H9 (cell line): Measurements from ENCODE around the gene P3H2. TPM values are rescaled to one million over a fixed set of nuclear protein-coding genes. Genes with fewer than 3 reads are reported as not detected.

Source experiments
- DNase-seq: peaks from one replicate; pipeline ENCODE4 v3.0.0-alpha.2; 2017
- H2AFZ ChIP-seq: one replicate; pipeline ENCODE4 v1.6.1; 2013; ENCODE audit warnings: mild to moderate bottlenecking, low read length, control low read depth, moderate library complexity
- H2AK5ac ChIP-seq: 2 replicates; pipeline ENCODE4 v1.6.1; 2013; ENCODE audit warnings: low read length, control low read depth, mixed read lengths; ENCODE audit not compliant: insufficient read length
- H2BK120ac ChIP-seq: one replicate; pipeline ENCODE4 v1.6.1; 2013; ENCODE audit warnings: low read depth, mild to moderate bottlenecking, low read length, control low read depth, inconsistent platforms; ENCODE audit not compliant: poor library complexity, severe bottlenecking
- H2BK12ac ChIP-seq: 2 replicates; pipeline ENCODE4 v1.6.1; 2013; ENCODE audit warnings: low read length, control low read depth, mixed read lengths, low read depth; ENCODE audit not compliant: insufficient read length
- H2BK15ac ChIP-seq: 2 replicates; pipeline ENCODE4 v1.6.1; 2013; ENCODE audit warnings: low read depth, low read length, control low read depth
- H2BK20ac ChIP-seq: one replicate; pipeline ENCODE4 v1.6.1; 2013; ENCODE audit warnings: low read depth, mild to moderate bottlenecking, low read length, control low read depth, inconsistent platforms; ENCODE audit not compliant: poor library complexity, severe bottlenecking
- H2BK5ac ChIP-seq: 2 replicates; pipeline ENCODE4 v1.6.1; 2013; ENCODE audit warnings: low read length, control low read depth, mixed read lengths; ENCODE audit not compliant: insufficient read length
- H3K14ac ChIP-seq: 2 replicates; pipeline ENCODE4 v1.6.1; 2013; ENCODE audit warnings: low read length, control low read depth; ENCODE audit not compliant: insufficient read depth
- H3K18ac ChIP-seq: 2 replicates; pipeline ENCODE4 v1.6.1; 2013; ENCODE audit warnings: low read depth, mild to moderate bottlenecking, mixed read lengths, low read length, control low read depth; ENCODE audit not compliant: insufficient read length
- H3K23ac ChIP-seq: 2 replicates; pipeline ENCODE4 v1.6.1; 2013; ENCODE audit warnings: low read length, control low read depth, mixed read lengths, low read depth; ENCODE audit not compliant: insufficient read length
- H3K23me2 ChIP-seq: 2 replicates; pipeline ENCODE4 v1.6.1; 2013; ENCODE audit warnings: low read depth, mild to moderate bottlenecking, mixed read lengths, low read length, control low read depth; ENCODE audit not compliant: insufficient read length, poor library complexity, severe bottlenecking
- H3K27ac ChIP-seq: 2 replicates; pipeline ENCODE4 v1.5.1; 2013; ENCODE audit warnings: low read length, control low read depth, mixed read lengths, low read depth; ENCODE audit not compliant: insufficient read length
- H3K27me3 ChIP-seq: 2 replicates; pipeline ENCODE4 v1.6.1; 2013; ENCODE audit warnings: low read length, control low read depth, inconsistent platforms; ENCODE audit not compliant: insufficient read depth
- H3K4ac ChIP-seq: 2 replicates; pipeline ENCODE4 v1.6.1; 2013; ENCODE audit warnings: low read depth, mild to moderate bottlenecking, control low read depth, inconsistent platforms, low read length, moderate library complexity
- H3K4me1 ChIP-seq: 2 replicates; pipeline ENCODE4 v1.6.1; 2013; ENCODE audit warnings: low read length, control low read depth, inconsistent platforms; ENCODE audit not compliant: insufficient read depth
- H3K4me2 ChIP-seq: 2 replicates; pipeline ENCODE4 v1.6.1; 2013; ENCODE audit warnings: low read length, control low read depth, mixed read lengths; ENCODE audit not compliant: insufficient read length, insufficient read depth
- H3K56ac ChIP-seq: 2 replicates; pipeline ENCODE4 v1.6.1; 2013; ENCODE audit warnings: low read depth, mild to moderate bottlenecking, mixed read lengths, low read length, control low read depth; ENCODE audit not compliant: insufficient read length
- H3K79me1 ChIP-seq: 2 replicates; pipeline ENCODE4 v1.6.1; 2013; ENCODE audit warnings: low read depth, mild to moderate bottlenecking, moderate library complexity, low read length, control low read depth, inconsistent platforms; ENCODE audit not compliant: insufficient read depth, poor library complexity, severe bottlenecking
- H3K79me2 ChIP-seq: 2 replicates; pipeline ENCODE4 v1.6.1; 2013; ENCODE audit warnings: low read length, control low read depth, inconsistent platforms; ENCODE audit not compliant: insufficient read depth
- H3K9ac ChIP-seq: 2 replicates; pipeline ENCODE4 v1.6.1; 2013; ENCODE audit warnings: low read length, control low read depth, mixed read lengths; ENCODE audit not compliant: insufficient read length; ENCODE audit errors: extremely low read depth
- H3K9me3 ChIP-seq: one replicate; pipeline ENCODE4 v1.6.1; 2013; ENCODE audit warnings: low read depth, low read length, inconsistent platforms; ENCODE audit not compliant: control insufficient read depth
- H3T11ph ChIP-seq: one replicate; pipeline ENCODE4 v1.6.1; 2013; ENCODE audit warnings: mild to moderate bottlenecking, low read length, control low read depth, inconsistent platforms
- H4K20me1 ChIP-seq: one replicate; pipeline ENCODE4 v1.6.1; 2013; ENCODE audit not compliant: control insufficient read depth, insufficient read length, insufficient read depth
- H4K5ac ChIP-seq: 2 replicates; pipeline ENCODE4 v1.6.1; 2013; ENCODE audit warnings: low read depth, mild to moderate bottlenecking, mixed read lengths, low read length, control low read depth; ENCODE audit not compliant: insufficient read length
- H4K8ac ChIP-seq: replicated peaks from 2 replicates; pipeline ENCODE4 v1.6.1; 2013; ENCODE audit warnings: low read length, control low read depth, mixed read lengths, low read depth; ENCODE audit not compliant: insufficient read length
- H4K91ac ChIP-seq: 2 replicates; pipeline ENCODE4 v1.6.1; 2013; ENCODE audit warnings: low read depth, mild to moderate bottlenecking, moderate library complexity, mixed read lengths, low read length, control low read depth; ENCODE audit not compliant: insufficient read length
- H3K27ac Mint-ChIP-seq, 3 experiments: 2 replicates in 2 of 3; 3 replicates in 1 of 3; pipeline ENCODE4 v1.8.0; 2020 to 2021; ENCODE audit warnings: mixed read lengths in 3 of 3, mild to moderate bottlenecking in 1 of 3, moderate library complexity in 1 of 3
- H3K27me3 Mint-ChIP-seq: 2 replicates; pipeline ENCODE4 v1.8.0; 2021; ENCODE audit warnings: low read depth, mild to moderate bottlenecking, moderate library complexity, mixed read lengths
- H3K36me3 Mint-ChIP-seq, 3 experiments: 2 replicates in 2 of 3; 3 replicates in 1 of 3; pipeline ENCODE4 v1.8.0; 2020 to 2021; ENCODE audit warnings: low read depth in 3 of 3, mixed read lengths in 3 of 3; ENCODE audit not compliant: insufficient read depth in 1 of 3
- H3K4me1 Mint-ChIP-seq, 2 experiments: 2 replicates each; pipeline ENCODE4 v1.8.0; 2020; ENCODE audit warnings: mixed read lengths in 2 of 2
- H3K4me3 Mint-ChIP-seq, 2 experiments: 2 replicates in 1 of 2; 3 replicates in 1 of 2; pipeline ENCODE4 v1.8.0; 2020 to 2021; ENCODE audit warnings: mild to moderate bottlenecking in 2 of 2, mixed read lengths in 2 of 2, moderate library complexity in 1 of 2
- H3K9me3 Mint-ChIP-seq, 2 experiments: 2 replicates in 1 of 2; 3 replicates in 1 of 2; pipeline ENCODE4 v1.8.0; 2020; ENCODE audit warnings: mild to moderate bottlenecking in 2 of 2, mixed read lengths in 2 of 2, moderate library complexity in 1 of 2
- WGBS: extraction: QIAGEN DNeasy Blood & Tissue Kit; methylation state at CpG from one replicate; pipeline ENCODE4 v1.1.7; 2013; ENCODE audit warnings: missing lambda C conversion rate, low lambda C conversion rate, mixed read lengths; ENCODE audit not compliant: insufficient read length; ENCODE audit errors: extremely low coverage; 5-methylcytosine and 5-hydroxymethylcytosine counted together
- total RNA-seq: library from RNA; stranded (reverse); gene quantifications from 2 replicates; pipeline ENCODE4 v1.2.1, GENCODE V29; 2021
- TF ChIP-seq, protein P1 (sequence below): fragments of 200-600 bp; sonication (generic); conservative IDR thresholded peaks from 3 replicates; pipeline ENCODE4 v1.8.0; 2021; ENCODE audit warnings: antibody characterized with exemption, mild to moderate bottlenecking

Gene P3H2
- total RNA-seq, 1 experiment from 2014 or later = 41.5 TPM

DNA sequence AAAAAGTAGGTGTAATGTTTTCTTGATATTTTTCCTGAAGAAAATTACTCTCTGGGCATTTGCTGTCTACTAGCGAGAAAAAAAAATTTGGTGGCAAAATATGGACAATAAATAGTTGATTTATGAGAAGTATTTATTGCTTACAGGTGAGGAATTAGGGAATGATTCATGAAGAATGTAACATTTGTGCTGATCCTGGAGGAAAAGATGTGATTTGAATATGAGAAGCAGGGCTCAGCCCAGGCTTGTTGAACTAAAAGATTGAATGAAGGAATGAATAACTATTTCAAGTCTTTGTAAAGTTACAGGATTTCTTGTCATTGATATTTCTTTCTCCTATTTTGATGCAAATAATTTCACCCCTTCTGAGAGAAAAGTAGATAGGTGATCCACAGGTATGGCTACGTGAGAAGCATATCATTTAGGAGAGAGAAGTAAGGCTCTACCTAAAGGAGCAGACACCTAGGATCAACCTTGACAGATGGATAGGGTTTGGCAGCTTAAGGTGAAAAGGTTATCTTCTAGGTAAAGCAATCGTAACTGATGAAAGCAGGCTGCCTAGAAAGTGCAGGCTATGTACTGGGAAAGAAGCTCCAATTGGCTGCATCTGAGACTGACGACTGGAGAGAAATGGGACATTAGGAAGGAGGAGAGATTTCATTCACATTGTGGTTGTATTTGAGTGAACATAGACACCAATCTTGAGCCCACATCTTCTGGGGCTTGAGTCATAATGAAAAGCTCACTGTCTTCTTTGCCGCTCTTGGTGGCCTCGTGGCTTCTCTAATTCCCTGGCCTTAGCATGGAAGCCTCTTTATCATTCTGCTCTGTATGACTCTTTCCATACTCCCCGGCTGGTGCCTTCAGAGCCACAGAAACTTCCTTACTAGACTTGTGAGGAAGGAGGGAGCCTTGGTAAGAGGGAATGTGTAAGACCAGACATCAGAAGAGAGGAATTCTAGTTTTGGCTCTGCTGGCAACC, 106.5 kb downstream of the P3H2 start:
- Histone ChIP-seq H2AFZ (no peak overlapping the region), H4K20me1 (no peaks in the 10 kb centered on the region), H2BK120ac (no peak overlapping the region), H3K23ac (no peak overlapping the region), H3K56ac (no peak overlapping the region), H3K27ac (peak overlapping the region; percentile 79), H4K91ac (no peak overlapping the region), H2BK15ac (no peak overlapping the region), H3K23me2 (no peaks in the 10 kb centered on the region), H2AK5ac (no peak overlapping the region), H3K4me2 (peak overlapping the region; percentile 12), H3K18ac (no peak overlapping the region), H2BK20ac (no peak overlapping the region), H3K79me2 (no peaks in the 10 kb centered on the region), H3K27me3 (no peaks in the 10 kb centered on the region), H2BK12ac (no peak overlapping the region), H3K4me1 (peaks cover 11% of the 10 kb centered on the region), H4K8ac (no peak overlapping the region), H3K9ac (no peak overlapping the region), H3K14ac (no peak overlapping the region), H4K5ac (no peak overlapping the region), H3T11ph (no peak overlapping the region), H3K9me3 (no peaks in the 10 kb centered on the region), H2BK5ac (no peak overlapping the region), H3K4ac (no peak overlapping the region), H3K79me1 (no peaks in the 10 kb centered on the region)
- H3K36me3 Mint-ChIP-seq = peaks cover 0 to 8% (median 2%) of the 10 kb centered on the region in 3 experiments; a peak in 4 of 7 replicates
- no peaks in the 10 kb centered on the region for H3K9me3 Mint-ChIP-seq
- no CpG with 5 or more reads among the region's 7 CpGs for WGBS
- peaks cover 73 to 78% of the 10 kb centered on the region in 2 experiments for H3K4me1 Mint-ChIP-seq
- H3K4me3 Mint-ChIP-seq = peak overlapping the region in 1 of 2 experiments; percentile 13; a peak in 3 of 5 replicates
- H3K27ac Mint-ChIP-seq = peak overlapping the region; percentile 89 to 95 (median 95)
- TF ChIP-seq, protein P1, sequence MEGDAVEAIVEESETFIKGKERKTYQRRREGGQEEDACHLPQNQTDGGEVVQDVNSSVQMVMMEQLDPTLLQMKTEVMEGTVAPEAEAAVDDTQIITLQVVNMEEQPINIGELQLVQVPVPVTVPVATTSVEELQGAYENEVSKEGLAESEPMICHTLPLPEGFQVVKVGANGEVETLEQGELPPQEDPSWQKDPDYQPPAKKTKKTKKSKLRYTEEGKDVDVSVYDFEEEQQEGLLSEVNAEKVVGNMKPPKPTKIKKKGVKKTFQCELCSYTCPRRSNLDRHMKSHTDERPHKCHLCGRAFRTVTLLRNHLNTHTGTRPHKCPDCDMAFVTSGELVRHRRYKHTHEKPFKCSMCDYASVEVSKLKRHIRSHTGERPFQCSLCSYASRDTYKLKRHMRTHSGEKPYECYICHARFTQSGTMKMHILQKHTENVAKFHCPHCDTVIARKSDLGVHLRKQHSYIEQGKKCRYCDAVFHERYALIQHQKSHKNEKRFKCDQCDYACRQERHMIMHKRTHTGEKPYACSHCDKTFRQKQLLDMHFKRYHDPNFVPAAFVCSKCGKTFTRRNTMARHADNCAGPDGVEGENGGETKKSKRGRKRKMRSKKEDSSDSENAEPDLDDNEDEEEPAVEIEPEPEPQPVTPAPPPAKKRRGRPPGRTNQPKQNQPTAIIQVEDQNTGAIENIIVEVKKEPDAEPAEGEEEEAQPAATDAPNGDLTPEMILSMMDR = no peak
- DNase-seq = no peak
- no peaks in the 10 kb centered on the region for H3K27me3 Mint-ChIP-seq
